ENCODE data around the gene STAB1.

The STAB1 gene

GRCh38 chr3:52536112-52536368 lies 40.9 kb downstream of the STAB1 start:
- no peak for DNase-seq

DNA sequence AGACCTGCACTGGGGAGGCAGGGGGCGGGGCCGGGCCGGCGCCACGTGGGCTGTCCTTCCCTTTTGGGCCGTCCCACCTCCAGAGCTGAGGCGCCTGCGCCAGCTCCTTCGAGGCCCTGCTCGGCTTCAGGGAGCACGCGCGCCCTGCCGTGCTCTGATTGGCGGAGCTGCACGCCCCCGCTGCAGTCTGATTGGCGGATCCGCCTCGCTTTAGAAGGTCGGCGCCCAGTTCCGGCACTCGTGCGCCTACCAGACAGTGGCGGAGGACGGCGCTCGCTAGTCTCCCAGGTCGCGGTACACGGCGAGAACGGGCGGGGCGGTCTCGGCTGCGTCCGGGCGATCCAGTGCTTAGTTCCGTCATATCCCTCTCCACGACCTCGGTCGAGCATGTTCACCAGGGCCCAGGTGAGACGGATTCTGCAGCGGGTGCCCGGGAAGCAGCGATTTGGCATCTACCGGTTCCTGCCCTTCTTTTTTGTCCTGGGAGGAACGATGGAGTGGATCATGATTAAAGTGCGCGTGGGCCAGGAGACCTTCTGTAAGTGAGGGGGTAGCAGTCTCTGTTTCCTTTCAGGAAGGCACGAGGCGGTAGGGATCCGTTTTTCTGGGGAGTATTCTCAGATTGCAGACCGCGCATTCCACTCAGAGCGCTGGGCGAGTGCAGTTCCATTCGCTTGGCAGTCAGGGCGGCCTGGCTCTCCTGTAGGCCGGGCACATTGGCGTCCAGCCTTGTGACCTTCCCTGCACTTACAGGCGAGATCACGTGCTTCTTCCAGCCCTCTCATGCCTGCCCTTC lies 41.4 kb downstream of the STAB1 start, which contains the start of gene UQCC5:
TSS of gene UQCC5 (plus strand) at position 237 of the 796 bp plus-strand sequence. CDS start at position 388, 151 bp downstream.
- peak; percentile 93 to 97 for DNase-seq

DNA sequence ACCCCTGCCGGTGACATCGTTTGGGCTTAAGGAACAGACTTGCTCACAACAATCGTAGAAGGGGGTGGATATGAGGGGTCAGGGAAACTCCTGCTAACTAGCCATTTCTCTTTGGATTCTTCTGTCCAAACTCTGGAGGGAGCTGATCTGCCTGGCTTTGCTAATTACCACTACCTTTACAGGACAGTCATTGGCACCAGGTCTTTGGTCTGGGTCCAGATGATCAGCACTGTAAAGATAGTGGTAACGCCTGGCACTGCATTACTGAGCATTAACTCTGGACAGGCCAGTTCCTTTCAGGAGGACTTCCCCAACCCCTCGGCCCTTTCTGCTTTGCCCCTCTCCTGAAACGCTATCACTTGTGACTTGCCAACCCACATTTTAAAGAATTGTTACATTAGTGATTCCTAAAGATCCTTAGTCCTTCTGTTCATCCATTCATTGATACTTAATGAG lies 42.1 kb downstream of the STAB1 start:
- no peak for DNase-seq

- DNase-seq = no peak
Observed at GRCh38 chr3:52537726-52538421, 42.7 kb downstream of the STAB1 start.

- no peak for DNase-seq
Observed at GRCh38 chr3:52539010-52539653, 44.0 kb downstream of the STAB1 start.

DNA sequence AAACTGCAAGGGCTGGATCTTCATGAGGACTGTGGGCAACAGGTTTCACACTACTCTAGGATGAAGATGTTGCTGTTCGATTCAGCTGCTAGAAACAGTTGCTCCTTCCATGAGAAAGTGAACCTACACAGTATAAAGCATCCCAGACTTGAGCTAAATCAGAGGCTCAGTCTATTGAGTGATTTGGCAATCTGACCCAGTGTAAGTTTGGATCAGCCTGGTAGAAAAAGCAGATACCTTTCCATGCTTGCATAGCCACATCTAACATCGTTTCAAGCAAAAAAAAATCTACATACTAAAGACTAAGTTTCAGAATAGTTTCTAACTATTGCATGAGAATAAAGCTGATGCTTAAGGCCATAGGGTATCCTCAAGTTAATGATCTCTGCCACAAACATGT lies 45.9 kb downstream of the STAB1 start:
- DNase-seq = no peak

DNA sequence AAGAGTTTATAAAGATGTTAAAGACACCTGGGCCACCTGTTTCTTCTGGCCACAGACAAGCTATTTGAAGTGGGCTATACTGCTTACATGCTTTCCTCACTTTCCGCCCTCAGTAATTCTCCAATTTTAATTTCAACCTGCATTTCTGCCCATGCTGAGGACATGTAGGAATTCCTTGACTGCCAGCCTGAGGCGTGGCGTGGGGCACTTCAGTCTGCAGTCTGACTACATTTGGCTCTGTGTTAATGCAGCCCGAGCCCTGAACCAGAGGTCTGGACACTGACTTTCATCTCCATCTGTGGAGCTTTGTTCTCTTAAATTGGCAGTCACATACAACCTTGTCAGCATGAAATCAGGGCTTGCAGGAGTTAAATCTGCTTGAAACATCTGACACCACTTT lies 49.8 kb downstream of the STAB1 start:
- no peak for DNase-seq

GRCh38 chr3:52546111-52546901 lies 51.2 kb downstream of the STAB1 start:
- no peak for DNase-seq

DNA sequence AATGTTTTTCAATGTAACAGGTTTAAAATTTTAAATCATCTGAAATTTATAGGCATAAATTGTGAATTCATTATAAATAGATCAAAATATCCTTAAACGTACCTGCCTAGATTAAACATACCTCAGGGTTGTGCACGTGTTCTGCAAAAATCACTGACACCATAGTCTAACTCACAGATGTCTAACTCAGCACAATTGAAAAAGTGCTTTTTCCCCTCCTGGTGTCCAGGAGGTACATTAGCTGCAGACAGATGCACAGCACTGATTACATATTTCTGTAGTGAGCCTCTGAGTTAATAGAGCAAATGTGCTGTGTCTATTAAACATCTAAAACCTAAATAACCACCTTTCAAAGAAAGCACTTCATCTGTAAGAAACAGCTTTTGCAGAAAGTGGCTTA lies 52.0 kb downstream of the STAB1 start:
- no peak for DNase-seq

DNA sequence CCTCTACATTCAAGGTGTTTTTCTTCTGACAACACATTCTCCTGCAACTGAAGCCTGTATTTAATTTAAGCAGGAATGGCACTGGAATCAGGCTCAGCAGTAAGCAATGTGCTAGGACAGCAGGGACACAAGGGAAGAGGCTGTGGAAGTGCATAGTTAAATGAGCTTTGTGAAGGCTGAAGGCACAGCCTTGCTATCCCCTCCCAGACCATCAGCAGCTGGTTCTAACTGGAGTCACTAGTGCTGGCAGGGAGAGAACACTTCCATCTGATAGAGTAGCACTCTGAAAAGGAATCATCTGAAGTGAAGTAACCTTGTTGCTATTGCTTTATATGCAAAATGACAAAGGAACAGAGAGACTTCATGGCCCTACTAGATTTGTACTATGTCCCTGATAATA lies 56.0 kb downstream of the STAB1 start:
- DNase-seq = no peak

DNA sequence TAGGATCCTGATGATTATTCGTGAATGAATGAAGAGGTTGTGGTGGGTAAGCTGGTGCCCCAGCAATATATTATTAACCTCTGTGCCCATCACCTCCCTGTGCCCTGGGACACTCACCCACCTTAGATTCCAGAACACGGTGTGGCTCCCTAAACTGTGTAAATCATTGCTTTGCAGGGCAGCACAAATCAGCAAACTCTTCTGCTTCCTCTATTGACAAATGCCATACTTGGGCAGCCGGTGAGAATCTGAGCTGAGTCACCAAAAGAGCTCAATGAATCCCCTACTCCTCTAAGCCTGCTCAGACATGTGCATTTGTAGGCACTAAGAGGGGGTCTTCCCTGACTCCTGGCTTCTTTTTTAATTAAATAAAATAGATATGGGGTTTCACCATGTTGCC lies 57.0 kb downstream of the STAB1 start:
- DNase-seq = no peak

GRCh38 chr3:52554026-52554755 lies 59.1 kb downstream of the STAB1 start:
- DNase-seq = peak in 1 of 2 experiments; percentile 8

DNA sequence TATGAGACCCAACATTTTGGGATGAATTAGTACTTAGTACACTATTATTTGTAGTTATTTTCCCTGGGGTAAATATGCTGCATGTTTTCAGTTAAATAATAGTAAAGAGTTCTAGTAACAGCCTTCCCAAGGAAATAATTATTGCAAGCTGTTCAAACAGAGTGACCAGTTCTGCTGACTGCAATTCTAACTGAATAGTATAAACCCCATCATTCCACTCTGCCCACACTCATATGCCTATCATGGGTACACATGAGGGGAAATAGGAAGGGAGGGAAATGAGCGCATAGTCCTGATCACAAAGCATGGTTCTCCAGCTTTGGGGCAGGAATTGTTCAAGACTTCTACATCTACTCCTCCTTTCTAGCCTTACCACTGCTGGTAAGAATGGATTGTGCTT lies 59.9 kb downstream of the STAB1 start:
- no peak for DNase-seq

DNA sequence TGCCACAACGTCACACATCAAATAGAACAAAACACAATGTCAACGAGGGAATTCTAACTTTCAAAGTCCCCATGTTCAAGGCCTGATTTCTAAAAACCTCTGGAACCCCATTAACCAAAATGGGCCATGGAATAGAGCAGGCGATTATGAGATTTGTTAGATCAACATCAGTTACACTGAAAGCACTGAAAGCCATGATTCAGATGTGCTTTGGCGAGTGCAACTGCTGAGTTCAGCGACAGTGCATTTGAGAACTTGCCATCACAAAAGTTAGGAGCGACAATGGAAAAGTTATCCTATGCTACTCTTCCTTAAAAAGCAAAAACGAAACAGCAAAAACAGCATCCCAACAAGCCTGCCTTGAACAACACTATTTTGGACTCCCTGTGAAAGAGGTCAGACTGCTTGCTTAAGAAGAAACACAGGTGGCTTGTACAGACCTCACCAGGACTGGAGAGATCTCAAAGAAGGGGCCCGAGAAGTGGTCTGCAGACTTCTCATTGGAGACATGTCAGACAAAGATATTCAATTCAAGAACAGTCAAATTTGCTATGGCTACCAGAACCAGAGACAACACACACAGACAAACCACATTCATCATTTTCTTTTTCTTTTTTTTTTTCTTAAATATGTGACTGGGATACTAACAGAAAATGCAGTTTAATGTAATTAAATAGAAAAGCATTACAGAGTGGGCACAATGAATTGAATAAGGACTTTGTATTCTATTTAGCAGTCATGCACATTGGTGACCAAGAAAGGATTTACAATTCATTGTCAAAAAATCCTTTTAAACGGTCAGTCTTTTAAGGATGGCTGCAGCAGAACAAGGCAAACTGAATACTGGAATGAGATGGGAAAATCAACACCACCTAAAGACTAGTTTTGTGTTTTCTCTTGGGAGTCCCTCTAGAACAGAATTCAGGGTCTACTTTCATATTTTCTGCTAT lies 62.1 kb downstream of the STAB1 start:
- DNase-seq = no peak

- no peak for DNase-seq
Observed at GRCh38 chr3:52558436-52558835, 63.3 kb downstream of the STAB1 start.

- DNase-seq = no peak
Observed at GRCh38 chr3:52561028-52561747, 66.0 kb downstream of the STAB1 start.

- DNase-seq = no peak
Observed at GRCh38 chr3:52563984-52564383, 68.8 kb downstream of the STAB1 start.

- no peak for DNase-seq
Observed at GRCh38 chr3:52568069-52568468, 72.9 kb downstream of the STAB1 start.

DNA sequence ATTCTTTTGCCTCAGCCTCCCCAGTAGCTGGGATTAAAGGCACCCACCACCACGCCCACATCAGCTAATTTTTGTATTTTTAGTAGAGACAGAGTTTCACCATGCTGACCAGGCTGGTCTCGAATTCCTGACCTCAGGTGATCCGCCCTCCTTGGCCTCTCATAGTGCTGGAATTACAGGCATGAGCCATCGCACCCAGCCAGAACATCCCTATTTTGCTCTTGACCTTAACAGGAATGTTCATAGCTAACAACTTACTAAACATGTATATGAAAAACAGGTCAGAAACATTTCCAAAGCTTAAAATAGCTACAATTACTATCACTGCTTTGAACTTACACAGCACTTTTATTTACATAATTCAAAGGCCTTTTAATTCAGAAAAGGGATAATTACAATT lies 74.9 kb downstream of the STAB1 start:
- DNase-seq = no peak

DNA sequence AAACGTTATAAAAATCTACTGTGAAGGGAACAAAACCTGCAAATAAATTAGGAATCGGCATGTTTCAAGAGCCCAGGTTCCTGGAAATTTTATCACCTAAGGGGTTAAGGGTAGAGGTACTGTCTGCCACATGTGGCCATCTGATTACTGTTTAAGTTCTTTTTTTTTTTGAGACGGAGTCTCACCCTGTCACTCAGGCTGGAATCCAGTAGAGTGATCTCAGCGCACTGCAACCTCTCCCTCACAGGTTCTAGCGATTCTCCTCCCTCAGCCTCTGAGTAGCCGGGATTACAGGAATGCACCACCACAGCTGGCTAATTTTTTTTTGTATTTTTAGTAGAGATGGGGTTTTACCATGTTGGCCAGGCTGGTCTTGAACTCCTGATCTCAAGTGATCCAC lies 77.1 kb downstream of the STAB1 start:
- no peak for DNase-seq

Measured in NCI-H2081 (cell line).